Measurements from ENCODE around the gene S100A6. TPM values are rescaled to one million over a fixed set of nuclear protein-coding genes. Genes with fewer than 3 reads are reported as not detected.

Gene S100A6
- total RNA-seq, 2 donors from 2014 or later, result 3.7 to 7.5 TPM

DNA sequence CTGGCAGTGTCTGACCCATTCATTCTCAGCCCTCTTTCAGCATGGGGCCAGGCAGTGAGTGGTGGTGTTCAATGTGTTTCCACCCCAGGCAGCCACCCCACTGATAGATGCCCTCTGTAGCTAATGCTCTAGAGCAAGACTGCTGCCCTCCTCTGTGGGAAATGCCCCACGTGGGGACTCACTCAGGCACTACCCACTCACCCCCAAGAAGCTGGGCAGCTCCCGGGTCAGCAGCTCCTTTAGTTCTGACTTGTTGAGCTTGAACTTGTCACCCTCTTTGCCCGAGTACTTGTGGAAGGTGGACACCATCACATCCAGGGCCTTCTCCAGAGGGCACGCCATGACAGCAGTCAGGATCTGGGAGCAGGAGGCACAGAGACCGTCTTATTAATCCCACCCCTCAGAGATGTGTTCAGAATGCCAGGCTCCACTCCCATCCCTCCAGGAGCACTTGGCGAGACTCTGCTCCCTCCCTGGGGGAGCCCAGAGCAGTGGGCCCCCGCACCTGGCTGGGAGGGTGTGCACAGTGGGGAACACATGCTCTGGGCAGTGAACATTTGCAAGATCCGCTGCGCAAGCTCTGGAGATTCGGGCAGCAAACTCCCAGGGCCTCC, 8.8 kb upstream of the S100A6 start:
- peak overlapping the region; percentile 30 for H3K9ac ChIP-seq (ENCODE audit: extremely low read depth, low read length, poor library complexity, severe bottlenecking)
- peaks cover 2% of the 10 kb centered on the region for H3K27me3 Mint-ChIP-seq (ENCODE audit: insufficient read depth)
- TF ChIP-seq, protein P1, sequence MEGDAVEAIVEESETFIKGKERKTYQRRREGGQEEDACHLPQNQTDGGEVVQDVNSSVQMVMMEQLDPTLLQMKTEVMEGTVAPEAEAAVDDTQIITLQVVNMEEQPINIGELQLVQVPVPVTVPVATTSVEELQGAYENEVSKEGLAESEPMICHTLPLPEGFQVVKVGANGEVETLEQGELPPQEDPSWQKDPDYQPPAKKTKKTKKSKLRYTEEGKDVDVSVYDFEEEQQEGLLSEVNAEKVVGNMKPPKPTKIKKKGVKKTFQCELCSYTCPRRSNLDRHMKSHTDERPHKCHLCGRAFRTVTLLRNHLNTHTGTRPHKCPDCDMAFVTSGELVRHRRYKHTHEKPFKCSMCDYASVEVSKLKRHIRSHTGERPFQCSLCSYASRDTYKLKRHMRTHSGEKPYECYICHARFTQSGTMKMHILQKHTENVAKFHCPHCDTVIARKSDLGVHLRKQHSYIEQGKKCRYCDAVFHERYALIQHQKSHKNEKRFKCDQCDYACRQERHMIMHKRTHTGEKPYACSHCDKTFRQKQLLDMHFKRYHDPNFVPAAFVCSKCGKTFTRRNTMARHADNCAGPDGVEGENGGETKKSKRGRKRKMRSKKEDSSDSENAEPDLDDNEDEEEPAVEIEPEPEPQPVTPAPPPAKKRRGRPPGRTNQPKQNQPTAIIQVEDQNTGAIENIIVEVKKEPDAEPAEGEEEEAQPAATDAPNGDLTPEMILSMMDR (conservative IDR thresholded peaks at IDR 0.05), result no peak
- WGBS, 2 experiments (ENCODE audit: insufficient coverage in 1 of 2, insufficient read length in 1 of 2), result 82 to 83% methylated on average over 4 to 10 of the region's 10 CpGs
- H3K9me3 ChIP-seq (ENCODE audit: control insufficient read depth, low read length), result no peaks in the 10 kb centered on the region
- H3K4me3 Mint-ChIP-seq, result no peak overlapping the region
- peak overlapping the region; percentile 82 for H3K27ac Mint-ChIP-seq
- H3K4me1 ChIP-seq (ENCODE audit: control insufficient read depth, insufficient read depth, low read length), result peaks cover 12% of the 10 kb centered on the region
- no peaks in the 10 kb centered on the region for H3K9me3 Mint-ChIP-seq
- no peaks in the 10 kb centered on the region for H3K27me3 ChIP-seq (ENCODE audit: control insufficient read depth, insufficient read depth, low read length, poor library complexity, severe bottlenecking)
- no peaks in the 10 kb centered on the region for H3K36me3 ChIP-seq (ENCODE audit: control insufficient read depth, insufficient read depth, low read length)
- no peaks in the 10 kb centered on the region for H3K36me3 Mint-ChIP-seq (ENCODE audit: low read depth)
- DNase-seq, result no peak
- peak overlapping the region; percentile 59 for H3K27ac ChIP-seq (ENCODE audit: low read depth, low read length)
- H3K4me1 Mint-ChIP-seq, result peaks cover 18% of the 10 kb centered on the region
- H3K4me3 ChIP-seq (ENCODE audit: low read length), result no peak overlapping the region

DNA sequence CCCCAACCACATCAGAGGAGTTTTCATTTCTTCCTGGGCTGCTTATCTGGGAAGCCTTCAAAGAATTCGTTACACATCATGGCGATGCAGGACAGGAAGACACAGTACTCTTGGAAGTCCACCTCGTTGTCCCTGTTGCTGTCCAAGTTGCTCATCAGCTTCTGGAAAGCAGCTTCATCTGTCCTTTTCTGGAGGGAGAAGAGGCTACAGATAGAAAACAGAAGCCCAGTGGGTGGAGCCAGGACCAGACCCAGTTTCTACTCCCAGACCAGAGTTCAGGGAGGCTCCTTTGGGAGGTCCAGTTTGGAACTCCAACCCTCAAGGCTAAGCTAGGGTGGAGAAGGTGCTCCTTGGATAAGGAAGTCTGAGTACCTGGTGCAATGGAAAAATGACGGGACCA, 7.9 kb upstream of the S100A6 start:
- Histone ChIP-seq H3K9me3 (ENCODE audit: control insufficient read depth, low read length) (no peaks in the 10 kb centered on the region), H3K27ac (ENCODE audit: low read depth, low read length) (no peak overlapping the region), H3K4me3 (ENCODE audit: low read length) (no peak overlapping the region), H3K27me3 (ENCODE audit: control insufficient read depth, insufficient read depth, low read length, poor library complexity, severe bottlenecking) (no peaks in the 10 kb centered on the region), H3K36me3 (ENCODE audit: control insufficient read depth, insufficient read depth, low read length) (no peaks in the 10 kb centered on the region), H3K4me1 (ENCODE audit: control insufficient read depth, insufficient read depth, low read length) (peaks cover 12% of the 10 kb centered on the region), H3K9ac (ENCODE audit: extremely low read depth, low read length, poor library complexity, severe bottlenecking) (no peak overlapping the region)
- Mint-ChIP-seq H3K9me3 (no peaks in the 10 kb centered on the region), H3K27ac (no peak overlapping the region), H3K36me3 (ENCODE audit: low read depth) (no peaks in the 10 kb centered on the region), H3K4me1 (peaks cover 14% of the 10 kb centered on the region), H3K4me3 (no peak overlapping the region), H3K27me3 (ENCODE audit: insufficient read depth) (no peaks in the 10 kb centered on the region)
- 86 to 100% methylated on average over 3 to 4 of the region's 4 CpGs for WGBS, 2 experiments (ENCODE audit: insufficient coverage in 1 of 2, insufficient read length in 1 of 2)
- TF ChIP-seq, protein P1 (conservative IDR thresholded peaks at IDR 0.05), result no peak
- DNase-seq, result no peak

DNA sequence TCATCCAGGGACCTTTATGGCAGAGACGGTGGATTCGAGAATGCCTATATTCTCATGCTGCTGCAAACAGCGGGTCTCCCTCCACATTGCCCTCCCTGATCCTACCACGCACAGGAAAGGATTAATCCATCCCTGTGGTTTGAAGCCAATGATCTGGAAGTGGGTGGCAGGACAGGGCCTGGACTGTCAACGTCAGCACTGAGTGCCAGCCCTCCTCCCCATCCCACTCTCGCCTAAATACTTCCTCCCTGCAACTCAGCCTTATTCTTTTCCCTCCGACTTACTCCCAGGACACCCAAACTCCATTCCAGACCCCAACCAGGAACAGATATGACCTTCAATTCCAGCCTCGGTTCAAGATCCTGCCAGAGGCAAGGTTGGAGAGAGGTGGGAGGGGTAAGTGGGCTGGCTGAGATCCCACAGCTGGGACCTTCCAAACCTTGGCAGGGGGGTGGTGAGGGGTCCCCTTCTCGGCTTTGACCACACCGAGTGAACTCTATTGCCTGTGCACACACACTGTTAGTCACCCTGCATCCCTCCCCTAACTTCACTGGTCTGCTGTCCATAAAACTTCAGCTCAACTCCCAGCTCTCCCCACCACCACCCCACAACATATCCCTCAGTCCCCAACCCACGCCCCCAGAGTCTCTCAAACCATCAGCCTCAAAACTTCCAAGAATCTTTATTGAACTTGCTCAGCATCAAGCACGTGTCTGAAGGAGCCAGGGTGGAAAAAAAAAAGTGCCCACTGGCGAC, 7.3 kb upstream of the S100A6 start:
- Mint-ChIP-seq H3K4me3 (no peak overlapping the region), H3K27me3 (ENCODE audit: insufficient read depth) (no peaks in the 10 kb centered on the region), H3K36me3 (ENCODE audit: low read depth) (no peaks in the 10 kb centered on the region), H3K9me3 (no peaks in the 10 kb centered on the region), H3K4me1 (peaks cover 18% of the 10 kb centered on the region), H3K27ac (no peak overlapping the region)
- Histone ChIP-seq H3K9ac (ENCODE audit: extremely low read depth, low read length, poor library complexity, severe bottlenecking) (no peak overlapping the region), H3K4me1 (ENCODE audit: control insufficient read depth, insufficient read depth, low read length) (peaks cover 12% of the 10 kb centered on the region), H3K4me3 (ENCODE audit: low read length) (no peak overlapping the region), H3K36me3 (ENCODE audit: control insufficient read depth, insufficient read depth, low read length) (no peaks in the 10 kb centered on the region), H3K9me3 (ENCODE audit: control insufficient read depth, low read length) (no peaks in the 10 kb centered on the region), H3K27me3 (ENCODE audit: control insufficient read depth, insufficient read depth, low read length, poor library complexity, severe bottlenecking) (no peaks in the 10 kb centered on the region), H3K27ac (ENCODE audit: low read depth, low read length) (no peak overlapping the region)
- no peak for DNase-seq
- TF ChIP-seq, protein P1 (conservative IDR thresholded peaks at IDR 0.05), result no peak
- WGBS, 2 experiments (ENCODE audit: insufficient coverage in 1 of 2, insufficient read length in 1 of 2), result 94 to 95% methylated on average over 5 to 13 of the region's 13 CpGs

All from endodermal cell (in vitro differentiated cells).